Umbilical cord (tissue), 2 donors: Measurements from ENCODE around the gene SLC6A6. TPM values are rescaled to one million over a fixed set of nuclear protein-coding genes. Genes with fewer than 3 reads are reported as not detected.
A peak's percentile ranks its signal among the peaks of the same experiment; 100 is the strongest.
"Not testable (repeated sequence)": the region's sequence is repeated elsewhere in the genome, so short reads cannot be mapped to it uniquely, and the experiment has no call there.

Experiments
- DNase-seq: peaks from one replicate; pipeline ENCODE4 v3.0.0-alpha.2; 2015; ENCODE audit warnings: low spot score
- total RNA-seq: library from RNA; depleted of rRNA; stranded (reverse); fragments of >200 nt; gene quantifications from one replicate; pipeline ENCODE4 v1.2.3, GENCODE V29; 2014; ENCODE audit warnings: low replicate concordance; ENCODE audit not compliant: insufficient read depth

Gene SLC6A6
- total RNA-seq, 1 donor from 2014 or later = 19.3 TPM

GRCh38 chr3:14505001-14505802, 102.8 kb downstream of the SLC6A6 start:
- no peak for DNase-seq

- DNase-seq = no peak
Measured at GRCh38 chr3:14505803-14506500, 103.5 kb downstream of the SLC6A6 start.

GRCh38 chr3:14506626-14507304, 104.4 kb downstream of the SLC6A6 start:
- DNase-seq = no peak

- DNase-seq = no peak
Measured at GRCh38 chr3:14507305-14507741, 104.9 kb downstream of the SLC6A6 start.

GRCh38 chr3:14507757-14508504, 105.5 kb downstream of the SLC6A6 start:
- DNase-seq = no peak

GRCh38 chr3:14508505-14508819, 106.1 kb downstream of the SLC6A6 start:
- no peak for DNase-seq

GRCh38 chr3:14508966-14509795, 106.8 kb downstream of the SLC6A6 start:
- DNase-seq = peak; percentile 38

- DNase-seq = no peak
Measured at GRCh38 chr3:14509796-14510100, 107.3 kb downstream of the SLC6A6 start.

- no peak for DNase-seq
Measured at GRCh38 chr3:14510838-14511622, 108.6 kb downstream of the SLC6A6 start.

GRCh38 chr3:14511623-14512280, 109.3 kb downstream of the SLC6A6 start:
- no peak for DNase-seq

GRCh38 chr3:14512281-14512941, 110.0 kb downstream of the SLC6A6 start:
- no peak for DNase-seq

GRCh38 chr3:14512942-14513327, 110.5 kb downstream of the SLC6A6 start:
- DNase-seq = no peak

- DNase-seq = no peak
Measured at GRCh38 chr3:14513566-14514322, 111.3 kb downstream of the SLC6A6 start.

- DNase-seq = no peak
Measured at GRCh38 chr3:14514323-14514720, 111.9 kb downstream of the SLC6A6 start.

- not testable (repeated sequence) for DNase-seq
Measured at GRCh38 chr3:14515526-14515925, 113.1 kb downstream of the SLC6A6 start.

GRCh38 chr3:14516738-14517345, 114.4 kb downstream of the SLC6A6 start:
- no peak for DNase-seq

GRCh38 chr3:14517601-14518431, 115.4 kb downstream of the SLC6A6 start:
- no peak for DNase-seq
